IPS-20b (cell line): ENCODE data around the gene ITM2B.

Source experiments
- H3K27ac ChIP-seq: one replicate; pipeline ENCODE4 v1.5.1; 2013; ENCODE audit warnings: low read length
- H3K27me3 ChIP-seq: 2 replicates; pipeline ENCODE4 v1.6.1; 2013; ENCODE audit warnings: mild to moderate bottlenecking, low read length, inconsistent platforms; ENCODE audit not compliant: insufficient read depth
- H3K36me3 ChIP-seq: 2 replicates; pipeline ENCODE4 v1.6.1; 2013; ENCODE audit warnings: low read depth, mild to moderate bottlenecking, inconsistent platforms, low read length, moderate library complexity; ENCODE audit not compliant: insufficient read depth
- H3K4me1 ChIP-seq: 2 replicates; pipeline ENCODE4 v1.6.1; 2013; ENCODE audit warnings: mild to moderate bottlenecking, control low read depth, inconsistent platforms, low read length, moderate library complexity; ENCODE audit not compliant: insufficient read depth
- H3K4me3 ChIP-seq: 2 replicates; pipeline ENCODE4 v1.5.1; 2013; ENCODE audit warnings: mild to moderate bottlenecking, low read length, inconsistent platforms
- H3K9ac ChIP-seq: 2 replicates; pipeline ENCODE4 v1.6.1; 2013; ENCODE audit warnings: low read depth, mild to moderate bottlenecking, inconsistent platforms, low read length, moderate library complexity
- H3K9me3 ChIP-seq: 2 replicates; pipeline ENCODE4 v1.6.1; 2013; ENCODE audit warnings: mild to moderate bottlenecking, low read depth, low read length, inconsistent platforms; ENCODE audit not compliant: insufficient read depth

The ITM2B gene

GRCh38 chr13:48246102-48246501 is 13.1 kb downstream of the ITM2B start:
- Histone ChIP-seq H3K9me3 (no peaks in the 10 kb centered on the region), H3K27ac (no peak overlapping the region), H3K36me3 (peaks cover 8% of the 10 kb centered on the region; the same call in 1 of the 2 replicates), H3K9ac (no peak overlapping the region), H3K4me1 (no peaks in the 10 kb centered on the region), H3K27me3 (no peaks in the 10 kb centered on the region), H3K4me3 (no peak overlapping the region)

DNA sequence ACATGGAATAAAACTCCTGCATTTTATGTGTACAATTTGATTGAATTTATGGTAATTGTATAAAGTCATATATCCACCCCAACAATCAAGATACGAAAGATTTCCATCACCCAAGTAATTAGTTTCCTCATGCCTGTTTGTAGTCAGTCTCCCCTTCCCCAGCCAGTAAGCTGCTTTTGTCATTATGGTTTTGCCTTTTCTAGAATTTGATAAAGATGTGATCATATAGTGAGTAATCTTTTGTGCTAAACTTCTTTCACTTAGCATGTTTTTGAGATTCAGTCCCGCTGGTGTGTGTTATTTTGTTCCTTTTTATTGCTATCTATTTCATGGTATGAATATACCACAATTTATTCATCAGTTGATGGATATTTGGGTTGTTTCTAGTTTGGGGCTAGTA is 16.0 kb downstream of the ITM2B start:
- no peaks in the 10 kb centered on the region for H3K4me1 ChIP-seq
- H3K36me3 ChIP-seq = peaks cover 5% of the 10 kb centered on the region
- H3K4me3 ChIP-seq = no peak overlapping the region
- H3K9me3 ChIP-seq = no peaks in the 10 kb centered on the region
- H3K27me3 ChIP-seq = no peaks in the 10 kb centered on the region
- no peak overlapping the region for H3K27ac ChIP-seq
- no peak overlapping the region for H3K9ac ChIP-seq

GRCh38 chr13:48251611-48252081 is 18.6 kb downstream of the ITM2B start:
- Histone ChIP-seq H3K4me3 (no peak overlapping the region), H3K4me1 (no peaks in the 10 kb centered on the region), H3K9ac (no peak overlapping the region), H3K27me3 (no peaks in the 10 kb centered on the region), H3K9me3 (no peaks in the 10 kb centered on the region), H3K27ac (no peak overlapping the region), H3K36me3 (peaks cover 32% of the 10 kb centered on the region)

DNA sequence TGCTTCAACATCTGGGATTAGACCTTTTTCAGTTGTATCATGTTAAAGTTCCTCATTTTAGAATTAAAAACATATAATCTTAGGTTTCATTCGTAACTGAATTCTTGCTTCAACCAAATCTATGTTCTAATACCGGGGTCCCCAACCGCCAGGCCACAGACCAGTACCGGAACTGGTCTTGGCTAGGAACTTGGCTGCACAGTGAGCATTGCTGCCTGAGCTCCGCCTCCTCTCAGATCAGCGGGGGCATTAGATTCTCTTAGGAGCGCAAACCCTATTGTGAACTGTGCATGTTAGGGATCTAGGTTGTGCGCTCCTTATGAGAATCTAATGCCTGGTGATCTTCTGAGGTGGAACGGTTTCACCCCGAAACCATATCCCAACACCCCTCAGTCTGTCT is 19.2 kb downstream of the ITM2B start:
- no peaks in the 10 kb centered on the region for H3K27me3 ChIP-seq
- H3K27ac ChIP-seq = no peak overlapping the region
- peaks cover 37% of the 10 kb centered on the region for H3K36me3 ChIP-seq
- no peaks in the 10 kb centered on the region for H3K9me3 ChIP-seq
- no peak overlapping the region for H3K9ac ChIP-seq
- no peak overlapping the region for H3K4me3 ChIP-seq
- no peaks in the 10 kb centered on the region for H3K4me1 ChIP-seq

DNA sequence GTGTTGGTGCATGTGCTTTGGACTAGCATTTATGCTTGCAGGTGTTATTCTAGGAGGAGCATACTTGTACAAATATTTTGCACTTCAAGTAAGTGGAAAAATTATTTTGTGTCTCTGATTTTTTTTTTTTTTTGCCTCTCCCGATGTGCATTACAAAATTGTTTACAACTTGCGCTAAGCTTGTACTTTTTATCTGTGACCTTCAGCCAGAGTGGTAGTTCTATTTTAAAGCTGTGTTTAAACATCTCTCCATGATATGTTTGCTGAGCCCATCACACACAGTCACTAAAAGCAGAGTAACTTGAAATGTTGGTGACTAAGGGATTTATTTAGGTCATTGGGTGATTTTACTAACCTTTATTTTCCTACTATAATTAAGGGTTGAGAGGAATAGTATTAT is 20.8 kb downstream of the ITM2B start:
- Histone ChIP-seq H3K27ac (no peak overlapping the region), H3K27me3 (no peaks in the 10 kb centered on the region), H3K9me3 (no peaks in the 10 kb centered on the region), H3K9ac (no peak overlapping the region), H3K36me3 (peaks cover 54% of the 10 kb centered on the region), H3K4me1 (no peaks in the 10 kb centered on the region), H3K4me3 (no peak overlapping the region)

GRCh38 chr13:48255090-48255489 is 22.1 kb downstream of the ITM2B start:
- H3K4me3 ChIP-seq = no peak overlapping the region
- no peaks in the 10 kb centered on the region for H3K9me3 ChIP-seq
- no peak overlapping the region for H3K9ac ChIP-seq
- H3K27ac ChIP-seq = no peak overlapping the region
- no peaks in the 10 kb centered on the region for H3K27me3 ChIP-seq
- peaks cover 64% of the 10 kb centered on the region for H3K36me3 ChIP-seq
- H3K4me1 ChIP-seq = no peaks in the 10 kb centered on the region

- Histone ChIP-seq H3K9me3 (no peaks in the 10 kb centered on the region), H3K9ac (no peak overlapping the region), H3K27me3 (no peaks in the 10 kb centered on the region), H3K36me3 (peaks cover 73% of the 10 kb centered on the region), H3K4me3 (no peak overlapping the region), H3K27ac (no peak overlapping the region), H3K4me1 (no peaks in the 10 kb centered on the region)
Measured at GRCh38 chr13:48255954-48256353, 22.9 kb downstream of the ITM2B start.

GRCh38 chr13:48258002-48258401 is 25.0 kb downstream of the ITM2B start:
- H3K27ac ChIP-seq = no peak overlapping the region
- H3K9me3 ChIP-seq = no peaks in the 10 kb centered on the region
- H3K9ac ChIP-seq = no peak overlapping the region
- H3K27me3 ChIP-seq = no peaks in the 10 kb centered on the region
- H3K36me3 ChIP-seq = peaks cover 92% of the 10 kb centered on the region
- no peaks in the 10 kb centered on the region for H3K4me1 ChIP-seq
- H3K4me3 ChIP-seq = no peak overlapping the region

GRCh38 chr13:48258430-48258829 is 25.4 kb downstream of the ITM2B start:
- Histone ChIP-seq H3K27ac (no peak overlapping the region), H3K36me3 (peaks cover 97% of the 10 kb centered on the region), H3K4me3 (no peak overlapping the region), H3K27me3 (no peaks in the 10 kb centered on the region), H3K9ac (no peak overlapping the region), H3K4me1 (no peaks in the 10 kb centered on the region), H3K9me3 (no peaks in the 10 kb centered on the region)

DNA sequence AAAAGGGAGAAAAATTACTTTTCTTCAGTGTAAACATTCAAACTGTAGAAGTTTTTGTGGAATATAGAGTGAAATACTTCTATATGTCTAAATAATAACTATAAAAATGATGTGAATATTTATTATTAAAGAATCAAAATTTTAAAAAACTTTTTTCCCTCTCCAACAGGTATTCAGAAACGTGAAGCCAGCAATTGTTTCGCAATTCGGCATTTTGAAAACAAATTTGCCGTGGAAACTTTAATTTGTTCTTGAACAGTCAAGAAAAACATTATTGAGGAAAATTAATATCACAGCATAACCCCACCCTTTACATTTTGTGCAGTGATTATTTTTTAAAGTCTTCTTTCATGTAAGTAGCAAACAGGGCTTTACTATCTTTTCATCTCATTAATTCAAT is 28.0 kb downstream of the ITM2B start:
- H3K9me3 ChIP-seq = no peaks in the 10 kb centered on the region
- no peak overlapping the region for H3K9ac ChIP-seq
- H3K4me1 ChIP-seq = no peaks in the 10 kb centered on the region
- H3K4me3 ChIP-seq = no peak overlapping the region
- H3K27me3 ChIP-seq = no peaks in the 10 kb centered on the region
- no peak overlapping the region for H3K27ac ChIP-seq
- H3K36me3 ChIP-seq = peaks cover 76% of the 10 kb centered on the region

DNA sequence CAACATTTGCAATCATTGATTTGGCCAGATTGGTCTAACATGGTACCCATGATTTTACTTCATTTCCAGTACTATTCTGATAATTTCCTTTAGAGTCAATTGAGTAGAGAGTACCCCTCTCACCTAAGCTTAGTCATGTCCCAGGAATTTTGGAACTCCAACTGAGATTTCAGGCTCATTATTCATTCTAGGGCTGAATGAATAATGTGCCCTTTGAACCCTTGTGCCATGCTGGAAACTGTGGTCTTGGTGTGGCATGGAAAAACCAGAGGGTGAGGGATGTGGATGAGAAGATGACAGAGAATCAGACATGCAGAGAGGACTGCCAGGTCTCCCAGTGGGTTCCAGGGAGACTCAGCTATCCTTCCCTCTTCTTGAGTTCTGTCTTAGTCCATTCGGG is 30.2 kb downstream of the ITM2B start:
- H3K27ac ChIP-seq = no peak overlapping the region
- H3K27me3 ChIP-seq = no peaks in the 10 kb centered on the region
- peaks cover 54% of the 10 kb centered on the region for H3K36me3 ChIP-seq
- no peaks in the 10 kb centered on the region for H3K4me1 ChIP-seq
- H3K9me3 ChIP-seq = no peaks in the 10 kb centered on the region
- no peak overlapping the region for H3K9ac ChIP-seq
- no peak overlapping the region for H3K4me3 ChIP-seq

DNA sequence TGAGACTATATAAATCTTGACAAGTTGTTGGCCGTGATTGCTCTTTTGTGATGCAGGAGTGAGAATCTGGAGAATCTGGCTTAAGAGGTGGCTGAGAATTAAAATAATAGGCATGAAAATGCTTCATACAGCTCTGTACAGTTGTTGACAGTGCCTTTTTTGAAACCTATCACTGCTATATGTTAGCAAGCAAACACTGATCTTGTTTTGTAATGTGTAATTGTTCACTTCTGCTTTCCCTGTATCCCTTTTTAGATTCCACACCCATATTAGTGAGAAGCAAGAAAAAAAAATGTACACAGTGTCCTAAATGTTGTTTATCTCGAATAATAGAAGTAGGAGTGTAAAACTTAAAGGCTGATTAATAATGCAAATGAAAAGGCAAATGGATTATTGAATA is 31.1 kb downstream of the ITM2B start:
- H3K36me3 ChIP-seq = peaks cover 45% of the 10 kb centered on the region
- no peaks in the 10 kb centered on the region for H3K4me1 ChIP-seq
- no peak overlapping the region for H3K27ac ChIP-seq
- no peak overlapping the region for H3K4me3 ChIP-seq
- H3K9ac ChIP-seq = no peak overlapping the region
- H3K9me3 ChIP-seq = no peaks in the 10 kb centered on the region
- H3K27me3 ChIP-seq = no peaks in the 10 kb centered on the region
